Measurements from ENCODE around the gene RAB38.

Gene RAB38

GRCh38 chr11:88169881-88170280 lies 5.4 kb downstream of the RAB38 start:
- DNase-seq (ENCODE audit: low read depth) = no peak

- no peak for DNase-seq (ENCODE audit: low read depth)
Observed at GRCh38 chr11:88169471-88169870, 5.8 kb downstream of the RAB38 start.

GRCh38 chr11:88167853-88168252 lies 7.4 kb downstream of the RAB38 start:
- no peak for DNase-seq (ENCODE audit: low read depth)

- no peak for DNase-seq (ENCODE audit: low read depth)
Observed at GRCh38 chr11:88164806-88165585, 10.2 kb downstream of the RAB38 start.

GRCh38 chr11:88164320-88164719 lies 10.9 kb downstream of the RAB38 start:
- no peak for DNase-seq (ENCODE audit: low read depth)

GRCh38 chr11:88158081-88158480 lies 17.2 kb downstream of the RAB38 start:
- no peak for DNase-seq (ENCODE audit: low read depth)

GRCh38 chr11:88157370-88157769 lies 17.9 kb downstream of the RAB38 start:
- no peak for DNase-seq (ENCODE audit: low read depth)

GRCh38 chr11:88152381-88152780 lies 22.9 kb downstream of the RAB38 start:
- DNase-seq (ENCODE audit: low read depth) = no peak

GRCh38 chr11:88151709-88152265 lies 23.5 kb downstream of the RAB38 start:
- no peak for DNase-seq (ENCODE audit: low read depth)

- no peak for DNase-seq (ENCODE audit: low read depth)
Observed at GRCh38 chr11:88146106-88146505, 29.1 kb downstream of the RAB38 start.

- DNase-seq (ENCODE audit: low read depth) = no peak
Observed at GRCh38 chr11:88139865-88140264, 35.4 kb downstream of the RAB38 start.

GRCh38 chr11:88131764-88132470 lies 43.3 kb downstream of the RAB38 start:
- DNase-seq (ENCODE audit: low read depth) = no peak

GRCh38 chr11:88122956-88123355 lies 52.3 kb downstream of the RAB38 start:
- no peak for DNase-seq (ENCODE audit: low read depth)

GRCh38 chr11:88119561-88119960 lies 55.7 kb downstream of the RAB38 start:
- no peak for DNase-seq (ENCODE audit: low read depth)

- no peak for DNase-seq (ENCODE audit: low read depth)
Observed at GRCh38 chr11:88117281-88117858, 57.9 kb downstream of the RAB38 start.

- no peak for DNase-seq (ENCODE audit: low read depth)
Observed at GRCh38 chr11:88115828-88116755, 59.2 kb downstream of the RAB38 start.

- no peak for DNase-seq (ENCODE audit: low read depth)
Observed at GRCh38 chr11:88114486-88115045, 60.7 kb downstream of the RAB38 start.

- DNase-seq (ENCODE audit: low read depth) = no peak
Observed at GRCh38 chr11:88106666-88107065, 68.6 kb downstream of the RAB38 start.

GRCh38 chr11:88105951-88106350 lies 69.3 kb downstream of the RAB38 start:
- no peak for DNase-seq (ENCODE audit: low read depth)

GRCh38 chr11:88105526-88105925 lies 69.7 kb downstream of the RAB38 start:
- no peak for DNase-seq (ENCODE audit: low read depth)

- DNase-seq (ENCODE audit: low read depth) = no peak
Observed at GRCh38 chr11:88104408-88104807, 70.8 kb downstream of the RAB38 start.
